Measurements from ENCODE around the gene ZXDC. TPM values are rescaled to one million over a fixed set of nuclear protein-coding genes. Genes with fewer than 3 reads are reported as not detected.

The ZXDC gene
- total RNA-seq, 4 donors from 2014 or later: 40.5 to 97.5 (median 61.2) TPM

- Histone ChIP-seq H3K9me3 (no peaks in the 10 kb centered on the region), H3K27me3 (no peaks in the 10 kb centered on the region), H3K4me1 (peaks cover 7% of the 10 kb centered on the region), H3K36me3 (no peaks in the 10 kb centered on the region), H3K27ac (no peak overlapping the region), H3K4me3 (no peak overlapping the region)
- no peak for TF ChIP-seq EP300 (IDR thresholded peaks at IDR 0.05)
- no peak for TF ChIP-seq POLR2AphosphoS5 (IDR thresholded peaks at IDR 0.05)
- peak in 1 of 2 donors; percentile 51 for DNase-seq (ENCODE audit: low spot score in 2 of 2)
- WGBS: 81% methylated on average over 10 of the region's 14 CpGs
These were observed 7.7 kb upstream of the ZXDC start for GRCh38 chr3:126483321-126483761.

DNA sequence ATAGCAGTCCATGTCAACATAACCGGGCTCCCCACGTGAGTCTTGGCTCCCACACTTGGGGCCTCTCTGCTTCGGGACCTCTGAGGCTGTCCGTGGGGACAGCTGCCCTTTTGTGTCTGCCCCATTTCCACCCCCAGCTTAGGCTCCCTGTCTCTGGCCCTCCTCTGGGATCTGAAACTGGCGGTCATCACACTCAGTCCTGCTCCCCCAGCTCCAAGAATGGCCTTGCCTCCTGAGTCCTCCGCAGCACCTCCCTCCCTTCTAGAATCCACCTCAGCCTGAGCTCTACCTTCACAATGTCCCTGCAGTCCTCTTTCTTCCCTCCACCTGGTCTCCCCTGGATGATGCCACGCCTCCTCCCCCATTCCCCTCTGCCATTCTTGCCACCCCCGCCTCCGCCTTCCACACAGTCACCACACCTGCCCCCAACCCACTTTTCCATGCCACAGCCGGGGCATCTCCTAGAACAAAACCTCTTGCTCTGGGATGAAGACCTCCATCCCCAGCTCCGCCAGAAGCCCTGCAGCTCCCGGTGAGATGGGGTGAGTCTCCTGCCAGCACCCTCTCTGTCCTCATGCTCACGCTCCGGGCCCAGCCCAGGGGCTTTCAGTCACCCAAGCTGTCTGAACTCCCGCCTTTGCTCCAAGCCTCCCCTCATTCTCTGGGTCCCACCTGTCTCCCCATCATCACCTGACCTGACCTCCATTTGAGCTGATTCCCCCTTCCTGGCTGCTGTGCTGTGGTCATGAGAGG, 7.0 kb upstream of the ZXDC start:
- 89% methylated on average over 15 of the region's 15 CpGs for WGBS
- H3K4me1 ChIP-seq: peaks cover 7% of the 10 kb centered on the region
- no peaks in the 10 kb centered on the region for H3K27me3 ChIP-seq
- H3K9me3 ChIP-seq: no peaks in the 10 kb centered on the region
- H3K27ac ChIP-seq: no peak overlapping the region
- no peaks in the 10 kb centered on the region for H3K36me3 ChIP-seq
- no peak for TF ChIP-seq EP300 (IDR thresholded peaks at IDR 0.05)
- TF ChIP-seq CTCF (IDR thresholded peaks at IDR 0.05): no peak
- no peak for TF ChIP-seq POLR2AphosphoS5 (IDR thresholded peaks at IDR 0.05)
- no peak overlapping the region for H3K4me3 ChIP-seq
- peak in 1 of 2 donors; percentile 52 for DNase-seq (ENCODE audit: low spot score in 2 of 2)

DNA sequence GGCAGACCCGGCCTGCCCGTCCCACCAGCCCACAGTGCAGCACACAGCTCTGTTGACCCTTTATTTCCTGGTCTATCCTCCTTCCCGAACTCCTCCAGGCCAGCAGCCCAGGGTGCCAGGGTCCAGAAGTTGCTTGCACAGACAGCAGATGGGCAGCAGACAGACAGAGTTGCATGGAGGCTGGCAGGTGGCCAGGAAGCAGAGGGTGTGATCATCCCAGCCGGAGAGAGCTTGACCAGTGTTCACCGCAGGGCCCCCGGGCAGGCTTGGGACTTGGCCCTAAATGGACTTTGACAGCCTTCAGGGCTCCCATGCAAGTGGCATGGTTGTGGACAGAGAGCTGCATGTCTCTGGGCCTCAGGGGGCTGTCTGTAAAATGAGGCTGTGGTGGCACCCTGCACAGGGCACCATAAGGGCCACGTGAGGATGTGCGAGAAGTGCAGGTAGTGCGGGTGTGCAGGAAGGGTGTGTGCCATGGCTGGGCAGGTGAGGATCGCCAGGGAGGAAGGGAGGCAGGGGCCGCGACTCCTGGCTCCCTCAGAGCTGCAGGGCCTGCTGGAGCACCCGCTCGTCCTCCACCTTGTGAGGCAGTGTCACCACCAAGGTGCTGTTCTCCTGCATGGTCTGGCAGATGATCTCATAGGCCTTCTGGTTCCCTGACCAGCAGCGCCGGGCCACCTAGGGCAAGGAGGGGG, 6.3 kb upstream of the ZXDC start:
- H3K27ac ChIP-seq: no peak overlapping the region
- DNase-seq (ENCODE audit: low spot score in 2 of 2): peak in 1 of 2 donors; percentile 63
- WGBS: 80% methylated on average over 10 of the region's 16 CpGs
- H3K27me3 ChIP-seq: no peaks in the 10 kb centered on the region
- TF ChIP-seq POLR2A (IDR thresholded peaks at IDR 0.05): no peak
- no peak for TF ChIP-seq EP300 (IDR thresholded peaks at IDR 0.05)
- TF ChIP-seq CTCF (IDR thresholded peaks at IDR 0.05): no peak
- TF ChIP-seq POLR2AphosphoS5 (IDR thresholded peaks at IDR 0.05): no peak
- H3K9me3 ChIP-seq: no peaks in the 10 kb centered on the region
- H3K36me3 ChIP-seq: no peaks in the 10 kb centered on the region
- H3K4me1 ChIP-seq: peaks cover 7% of the 10 kb centered on the region
- no peak overlapping the region for H3K4me3 ChIP-seq

GRCh38 chr3:126480861-126481260, 5.2 kb upstream of the ZXDC start:
- WGBS: 77% methylated on average over 8 of the region's 8 CpGs
- Histone ChIP-seq H3K4me3 (no peak overlapping the region), H3K9me3 (no peaks in the 10 kb centered on the region), H3K36me3 (no peaks in the 10 kb centered on the region), H3K4me1 (peaks cover 10% of the 10 kb centered on the region), H3K27me3 (no peaks in the 10 kb centered on the region), H3K27ac (no peak overlapping the region)
- TF ChIP-seq CTCF (IDR thresholded peaks at IDR 0.05) (no peak), EP300 (IDR thresholded peaks at IDR 0.05) (no peak)
- peak in 1 of 2 donors; percentile 40 for DNase-seq (ENCODE audit: low spot score in 2 of 2)

DNA sequence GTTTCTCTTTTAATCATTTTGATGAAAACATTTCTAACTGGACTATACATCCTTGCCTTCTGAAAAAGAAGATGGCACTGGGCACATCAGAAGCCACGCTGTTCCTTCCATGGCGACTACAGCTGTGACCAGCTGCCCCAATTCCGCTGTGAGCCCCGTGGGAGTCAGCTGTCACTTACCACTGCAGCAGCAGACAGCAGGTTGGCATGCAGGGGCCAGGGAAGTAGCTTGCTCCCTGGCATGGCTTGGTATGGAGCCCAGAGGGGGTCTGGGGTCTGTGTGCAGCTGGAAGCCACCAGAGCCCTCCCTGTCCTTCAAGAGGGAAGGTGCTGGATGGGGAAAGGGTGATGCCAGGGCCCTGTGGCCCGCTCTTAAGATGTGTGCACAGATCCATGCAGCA, 4.5 kb upstream of the ZXDC start:
- no peaks in the 10 kb centered on the region for H3K9me3 ChIP-seq
- no peaks in the 10 kb centered on the region for H3K27me3 ChIP-seq
- no peak for DNase-seq (ENCODE audit: low spot score in 2 of 2)
- peaks cover 10% of the 10 kb centered on the region for H3K4me1 ChIP-seq
- no peaks in the 10 kb centered on the region for H3K36me3 ChIP-seq
- no peak overlapping the region for H3K4me3 ChIP-seq
- WGBS: 94% methylated on average over 5 of the region's 5 CpGs
- H3K27ac ChIP-seq: no peak overlapping the region
- TF ChIP-seq CTCF (IDR thresholded peaks at IDR 0.05) (no peak), POLR2A (IDR thresholded peaks at IDR 0.05) (no peak), EP300 (IDR thresholded peaks at IDR 0.05) (no peak)

All from suprapubic skin (tissue), 4 donors.